ENCODE results near the gene SNRPD2.

The SNRPD2 gene

DNA sequence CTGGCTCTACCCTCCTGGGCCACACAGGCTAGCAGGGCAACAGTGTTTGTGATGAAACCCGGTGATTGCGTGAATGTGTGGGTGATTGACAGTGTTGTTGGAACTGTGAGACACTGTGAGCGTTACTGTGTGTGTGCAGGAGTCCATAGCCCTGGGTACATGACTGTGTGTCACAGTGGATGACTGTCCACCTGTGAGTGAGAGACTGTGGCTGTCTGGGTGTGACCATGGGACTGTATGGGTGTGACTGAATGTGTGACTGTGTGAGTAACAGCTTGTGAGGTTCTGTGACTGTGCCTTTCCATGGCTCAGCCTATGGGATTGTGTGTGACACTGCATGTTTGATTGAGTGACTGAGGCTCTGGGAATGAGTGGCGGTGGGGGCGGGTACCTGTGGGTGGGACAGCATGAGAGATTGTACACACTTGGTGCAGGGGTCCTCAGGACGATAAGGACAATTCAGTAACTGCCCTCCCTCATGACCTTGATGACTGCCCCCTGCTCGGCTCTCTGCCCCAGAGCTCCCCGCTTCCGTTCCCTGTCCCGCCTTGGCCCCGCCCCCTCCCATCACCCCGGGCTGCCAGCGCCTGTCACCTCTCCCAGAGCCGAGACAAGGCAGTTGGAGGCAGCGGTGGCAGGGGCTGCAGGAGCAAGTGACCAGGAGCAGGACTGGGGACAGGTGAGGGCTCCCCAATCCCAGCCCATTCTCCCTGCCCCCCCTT is 24.0 kb downstream of the SNRPD2 start, which contains the start of gene GIPR:
Gene GIPR (plus strand): TSS at position 602 of the 722 bp plus-strand sequence. CDS start 1,300 bp downstream, outside the sequence.
- TF ChIP-seq, protein P1, sequence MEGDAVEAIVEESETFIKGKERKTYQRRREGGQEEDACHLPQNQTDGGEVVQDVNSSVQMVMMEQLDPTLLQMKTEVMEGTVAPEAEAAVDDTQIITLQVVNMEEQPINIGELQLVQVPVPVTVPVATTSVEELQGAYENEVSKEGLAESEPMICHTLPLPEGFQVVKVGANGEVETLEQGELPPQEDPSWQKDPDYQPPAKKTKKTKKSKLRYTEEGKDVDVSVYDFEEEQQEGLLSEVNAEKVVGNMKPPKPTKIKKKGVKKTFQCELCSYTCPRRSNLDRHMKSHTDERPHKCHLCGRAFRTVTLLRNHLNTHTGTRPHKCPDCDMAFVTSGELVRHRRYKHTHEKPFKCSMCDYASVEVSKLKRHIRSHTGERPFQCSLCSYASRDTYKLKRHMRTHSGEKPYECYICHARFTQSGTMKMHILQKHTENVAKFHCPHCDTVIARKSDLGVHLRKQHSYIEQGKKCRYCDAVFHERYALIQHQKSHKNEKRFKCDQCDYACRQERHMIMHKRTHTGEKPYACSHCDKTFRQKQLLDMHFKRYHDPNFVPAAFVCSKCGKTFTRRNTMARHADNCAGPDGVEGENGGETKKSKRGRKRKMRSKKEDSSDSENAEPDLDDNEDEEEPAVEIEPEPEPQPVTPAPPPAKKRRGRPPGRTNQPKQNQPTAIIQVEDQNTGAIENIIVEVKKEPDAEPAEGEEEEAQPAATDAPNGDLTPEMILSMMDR (conservative IDR thresholded peaks at IDR 0.05; ENCODE audit: control insufficient read depth, insufficient read depth, low read depth, low read length): no peak
- peak; percentile 44 for DNase-seq (ENCODE audit: low read depth)

DNA sequence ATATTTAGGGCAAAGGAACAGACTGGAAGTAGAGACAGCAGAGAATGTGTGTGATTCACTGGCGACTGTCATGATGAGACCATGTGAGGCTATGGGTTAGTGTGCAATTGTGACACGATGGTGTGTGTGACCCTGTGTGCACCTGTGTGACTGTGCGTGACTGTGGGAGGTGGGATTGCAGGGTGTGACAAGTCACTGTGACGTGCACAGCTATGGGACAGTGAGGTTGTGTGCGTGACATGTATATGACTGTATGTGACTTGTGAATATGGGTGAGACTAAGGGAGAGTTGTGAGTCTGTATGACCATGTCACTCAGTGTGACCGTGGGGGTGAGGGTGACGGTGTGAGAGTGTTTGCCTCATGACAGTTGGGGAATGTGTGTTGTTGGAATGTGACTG is 27.2 kb downstream of the SNRPD2 start:
- TF ChIP-seq, protein P1 (conservative IDR thresholded peaks at IDR 0.05; ENCODE audit: control insufficient read depth, insufficient read depth, low read depth, low read length): no peak
- no peak overlapping the region for H3K4me3 ChIP-seq (ENCODE audit: control insufficient read depth, low read depth, low read length)
- peak; percentile 32 for DNase-seq (ENCODE audit: low read depth)

More for the DNA sequence above, 24.0 kb downstream of the SNRPD2 start, which contains the start of gene GIPR:
- no peak within 1 kb of the TSS for H3K4me3 ChIP-seq (ENCODE audit: control insufficient read depth, low read depth, low read length)

DNA sequence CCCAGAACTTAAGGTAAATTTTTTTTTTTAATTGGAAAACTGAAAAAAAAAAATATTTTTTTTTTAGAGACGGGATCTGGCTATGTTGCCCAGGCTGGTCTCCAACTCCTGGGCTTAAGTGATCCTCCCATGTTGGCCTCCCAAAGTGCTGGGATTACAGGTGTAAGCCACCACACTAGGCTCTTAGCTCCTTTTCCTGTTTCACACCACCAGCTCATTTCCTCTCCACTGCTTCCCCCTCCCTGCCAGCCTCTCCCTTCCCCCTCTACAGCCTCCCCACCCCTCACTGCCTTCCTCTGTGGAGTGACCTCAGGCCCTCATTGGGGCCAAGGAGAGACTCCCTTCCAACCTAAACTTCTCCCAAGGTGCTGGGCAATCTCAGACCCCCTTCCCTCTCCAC is 28.0 kb downstream of the SNRPD2 start:
- H3K4me3 ChIP-seq (ENCODE audit: control insufficient read depth, low read depth, low read length): no peak overlapping the region
- TF ChIP-seq, protein P1 (conservative IDR thresholded peaks at IDR 0.05; ENCODE audit: control insufficient read depth, insufficient read depth, low read depth, low read length): no peak
- no peak for DNase-seq (ENCODE audit: low read depth)

DNA sequence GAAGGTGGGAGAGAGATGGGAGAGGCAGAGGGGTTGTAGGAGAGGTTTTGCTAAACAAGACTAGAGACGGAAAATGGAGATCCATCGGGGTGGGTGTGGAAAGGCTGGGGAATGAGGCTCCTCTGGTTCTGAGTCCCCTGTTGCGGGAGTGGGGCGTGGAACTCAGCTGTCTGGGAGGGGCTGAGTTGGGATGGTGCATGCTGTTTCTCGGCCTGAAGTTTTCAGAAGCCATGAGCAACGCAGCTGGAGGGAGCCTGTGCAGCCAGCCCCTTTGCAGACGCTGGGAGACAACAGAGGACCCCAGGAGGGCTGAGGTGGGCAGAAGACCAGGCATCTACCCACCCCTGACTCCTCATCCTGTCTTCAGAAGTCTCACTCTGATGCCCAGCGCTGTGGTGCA is 31.1 kb downstream of the SNRPD2 start:
- DNase-seq (ENCODE audit: low read depth): no peak
- TF ChIP-seq, protein P1 (conservative IDR thresholded peaks at IDR 0.05; ENCODE audit: control insufficient read depth, insufficient read depth, low read depth, low read length): no peak
- no peak overlapping the region for H3K4me3 ChIP-seq (ENCODE audit: control insufficient read depth, low read depth, low read length)

DNA sequence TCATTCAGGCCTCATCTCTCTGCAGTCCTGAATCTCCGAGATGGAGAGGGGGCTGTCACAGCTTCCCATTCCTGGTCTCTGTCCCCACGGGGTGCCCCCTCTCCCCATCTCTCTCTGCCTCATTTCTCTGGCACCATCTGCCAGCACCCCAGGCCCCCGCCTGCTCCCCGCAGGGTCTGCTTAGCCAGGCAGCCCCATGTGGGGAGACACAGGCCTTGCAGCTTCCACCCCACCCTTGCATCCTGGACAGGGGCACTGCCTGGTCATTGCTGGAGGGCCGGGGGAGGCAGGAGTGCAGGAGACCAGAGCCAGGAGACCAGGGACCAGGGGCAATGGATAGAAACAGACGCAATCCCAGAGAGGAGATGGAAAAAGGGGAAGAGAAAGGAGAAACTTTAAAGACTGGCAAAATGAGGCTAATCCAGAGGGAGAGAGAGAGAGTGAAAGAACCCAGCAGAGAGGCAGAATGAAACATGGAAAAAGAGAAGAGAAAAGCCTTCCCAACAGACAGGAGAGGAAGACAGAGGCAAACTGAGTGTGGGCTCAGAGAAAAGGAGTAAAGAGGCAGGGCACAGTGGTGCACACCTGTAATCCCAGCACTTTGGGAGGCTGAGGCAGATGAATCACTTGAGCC is 32.5 kb downstream of the SNRPD2 start:
- H3K4me3 ChIP-seq (ENCODE audit: control insufficient read depth, low read depth, low read length): no peak overlapping the region
- TF ChIP-seq, protein P1 (conservative IDR thresholded peaks at IDR 0.05; ENCODE audit: control insufficient read depth, insufficient read depth, low read depth, low read length): no peak
- DNase-seq (ENCODE audit: low read depth): no peak

DNA sequence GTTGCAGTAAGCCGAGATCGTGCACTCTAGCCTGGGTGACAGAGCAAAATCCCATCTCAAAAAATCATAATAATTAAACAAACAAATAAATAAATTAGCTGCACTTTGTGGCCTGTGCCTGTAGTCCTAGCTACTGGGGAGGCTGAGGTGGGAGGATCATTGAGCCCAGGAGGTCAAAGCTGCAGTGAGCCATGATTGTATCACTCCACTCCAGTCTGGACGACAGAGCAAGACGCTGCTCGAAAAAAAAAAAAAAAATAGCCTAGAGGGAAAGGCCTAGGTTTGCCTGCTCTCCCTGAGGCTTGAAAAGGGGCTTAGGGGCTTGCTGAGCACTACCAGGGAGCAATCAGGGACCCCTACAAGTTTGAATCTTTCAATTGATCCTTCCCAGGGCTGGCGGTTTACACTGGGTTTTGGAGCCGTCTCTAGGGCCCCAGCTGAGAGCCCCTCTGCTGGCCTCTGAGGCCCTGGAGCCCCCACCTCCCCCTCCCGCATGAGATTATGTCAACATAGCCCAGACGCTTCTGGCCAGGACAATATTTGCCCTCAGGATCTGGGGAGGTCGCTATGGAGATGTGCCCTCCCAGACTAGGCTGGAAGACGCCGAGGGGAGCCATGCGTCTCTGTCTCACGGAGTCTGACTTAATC is 34.1 kb downstream of the SNRPD2 start:
- no peak for DNase-seq (ENCODE audit: low read depth)
- TF ChIP-seq, protein P1 (conservative IDR thresholded peaks at IDR 0.05; ENCODE audit: control insufficient read depth, insufficient read depth, low read depth, low read length): no peak
- no peak overlapping the region for H3K4me3 ChIP-seq (ENCODE audit: control insufficient read depth, low read depth, low read length)

Data from fibroblast of mammary gland (primary cell).